Caco-2 (cell line): ENCODE measurements around the gene MEF2C. TPM values are rescaled to one million over a fixed set of nuclear protein-coding genes. Genes with fewer than 3 reads are reported as not detected.

Experiments
- BruUV-seq: library from RNA; stranded (reverse); fragments of 400-500 nt; replicated peaks from 2 replicates; lab custom pipeline; 2021; lab: Mats Ljungman, UMichigan
- CTCF ChIA-PET: fragments of 300-600 bp; sonication (Branson Sonifier 250); formaldehyde crosslinking; loops from one replicate; lab custom pipeline; 2022; ENCODE audit warnings: antibody characterized with exemption; lab: Charles Lee
- POLR2A ChIA-PET: fragments of 300-600 bp; sonication (Branson Sonifier 250); formaldehyde crosslinking; loops from one replicate; lab custom pipeline; 2022; ENCODE audit warnings: antibody characterized with exemption; lab: Charles Lee
- DNase-seq, 2 experiments: peaks; one replicate each; pipeline versions ENCODE4 v3.0.0 to v3.0.0-alpha.2; 2020 to 2022
- H3K27me3 ChIP-seq: replicated peaks from 2 replicates; pipeline ENCODE4 v1.6.0; 2011; ENCODE audit warnings: low read length; ENCODE audit not compliant: control insufficient read depth, insufficient read depth
- H3K36me3 ChIP-seq: 2 replicates; pipeline ENCODE4 v1.5.1; 2011; ENCODE audit warnings: low read length; ENCODE audit not compliant: control insufficient read depth, insufficient read depth
- H3K4me1 ChIP-seq: fragments of 250-450 bp; sonication (Bioruptor Pico); 2 replicates; pipeline ENCODE4 v1.5.1; 2020; ENCODE audit warnings: mild to moderate bottlenecking
- H3K4me3 ChIP-seq: 2 replicates; pipeline ENCODE4 v1.5.1; 2011; ENCODE audit warnings: low read depth, mild to moderate bottlenecking, control low read depth, low read length
- H3K9me3 ChIP-seq: fragments of 250-450 bp; sonication (Bioruptor Pico); 2 replicates; pipeline ENCODE4 v1.5.1; 2020; ENCODE audit warnings: mild to moderate bottlenecking, moderate library complexity
- H3K27ac Mint-ChIP-seq: one replicate; pipeline ENCODE4 v1.8.0; 2022; ENCODE audit warnings: mixed read lengths; ENCODE audit not compliant: unreplicated experiment
- H3K27me3 Mint-ChIP-seq: one replicate; pipeline ENCODE4 v1.8.0; 2022; ENCODE audit warnings: mixed read lengths; ENCODE audit not compliant: insufficient read depth, unreplicated experiment
- H3K36me3 Mint-ChIP-seq: one replicate; pipeline ENCODE4 v1.8.0; 2022; ENCODE audit warnings: mild to moderate bottlenecking, mixed read lengths; ENCODE audit not compliant: insufficient read depth, unreplicated experiment
- H3K4me1 Mint-ChIP-seq: one replicate; pipeline ENCODE4 v1.8.0; 2022; ENCODE audit warnings: low read depth, mixed read lengths; ENCODE audit not compliant: unreplicated experiment
- H3K4me3 Mint-ChIP-seq: one replicate; pipeline ENCODE4 v1.8.0; 2022; ENCODE audit warnings: mild to moderate bottlenecking, moderate library complexity, mixed read lengths; ENCODE audit not compliant: unreplicated experiment
- H3K9me3 Mint-ChIP-seq: one replicate; pipeline ENCODE4 v1.8.0; 2022; ENCODE audit warnings: mixed read lengths; ENCODE audit not compliant: unreplicated experiment
- CTCF ChIP-seq, 2 experiments: fragments of 200-600 bp in 1 of 2; IDR thresholded peaks; 1 replicate in 1 of 2; 2 replicates in 1 of 2; pipeline versions ENCODE4 v1.5.1 to v1.8.0; 2011 to 2022; ENCODE audit warnings: antibody characterized with exemption in 1 of 2, control low read depth in 1 of 2, inconsistent platforms in 1 of 2, low read depth in 1 of 2, low read length in 1 of 2, mild to moderate bottlenecking in 1 of 2, moderate library complexity in 1 of 2; ENCODE audit not compliant: insufficient read depth in 1 of 2, severe bottlenecking in 1 of 2, unreplicated experiment in 1 of 2
- intact Hi-C: fragments of 100-400 bp; cut with micrococcal nuclease; formaldehyde crosslinking; loops from one replicate; pipeline ENCODE4 v1.10.0; 2022; ENCODE audit not compliant: unreplicated experiment
- total RNA-seq: library from RNA; stranded (reverse); gene quantifications from 2 replicates; pipeline ENCODE4 v1.2.3, GENCODE V29; 2022

Gene MEF2C
- total RNA-seq, 1 experiment from 2014 or later, result 1.5 TPM

- H3K36me3 Mint-ChIP-seq, result no peaks in the 10 kb centered on the region
- BruUV-seq, result no TSS peak
- H3K4me3 Mint-ChIP-seq, result no peak overlapping the region
- intact Hi-C loops, result no loop called here
- H3K4me3 ChIP-seq, result no peak overlapping the region
- ChIA-PET POLR2A (no interaction called here), CTCF (no interaction called here)
- H3K4me1 Mint-ChIP-seq, result no peaks in the 10 kb centered on the region
- no peaks in the 10 kb centered on the region for H3K9me3 Mint-ChIP-seq
- no peaks in the 10 kb centered on the region for H3K9me3 ChIP-seq
- H3K27me3 Mint-ChIP-seq, result no peaks in the 10 kb centered on the region
- peaks cover 11% of the 10 kb centered on the region for H3K4me1 ChIP-seq
- H3K27ac Mint-ChIP-seq, result no peak overlapping the region
- no peak for DNase-seq
- H3K36me3 ChIP-seq, result no peaks in the 10 kb centered on the region
- peaks cover 1% of the 10 kb centered on the region; the same call in 1 of the 2 replicates for H3K27me3 ChIP-seq
- TF ChIP-seq CTCF (IDR thresholded peaks at IDR 0.05; ENCODE audit: insufficient read depth in 1 of 2, low read depth in 1 of 2, low read length in 1 of 2, severe bottlenecking in 1 of 2, unreplicated experiment in 1 of 2), result no peak
Measured at GRCh38 chr5:88889189-88890069, 6.4 kb upstream of the MEF2C start.

GRCh38 chr5:88888848-88889188, 5.8 kb upstream of the MEF2C start:
- Mint-ChIP-seq H3K36me3 (no peaks in the 10 kb centered on the region), H3K4me1 (no peaks in the 10 kb centered on the region), H3K27ac (no peak overlapping the region), H3K27me3 (no peaks in the 10 kb centered on the region), H3K4me3 (no peak overlapping the region), H3K9me3 (no peaks in the 10 kb centered on the region)
- no peak for DNase-seq
- CTCF ChIA-PET, result no interaction called here
- H3K36me3 ChIP-seq, result no peaks in the 10 kb centered on the region
- no peak for TF ChIP-seq CTCF (IDR thresholded peaks at IDR 0.05; ENCODE audit: insufficient read depth in 1 of 2, low read depth in 1 of 2, low read length in 1 of 2, severe bottlenecking in 1 of 2, unreplicated experiment in 1 of 2)
- POLR2A ChIA-PET, result no interaction called here
- H3K4me3 ChIP-seq, result no peak overlapping the region
- BruUV-seq, result no TSS peak
- H3K9me3 ChIP-seq, result no peaks in the 10 kb centered on the region
- intact Hi-C loops, result no loop called here
- H3K27me3 ChIP-seq, result peaks cover 1% of the 10 kb centered on the region; the same call in 1 of the 2 replicates
- peaks cover 11% of the 10 kb centered on the region for H3K4me1 ChIP-seq

GRCh38 chr5:88888291-88888690, 5.3 kb upstream of the MEF2C start:
- no peak overlapping the region for H3K4me3 Mint-ChIP-seq
- H3K27me3 Mint-ChIP-seq, result no peaks in the 10 kb centered on the region
- H3K4me3 ChIP-seq, result no peak overlapping the region
- no peaks in the 10 kb centered on the region for H3K9me3 ChIP-seq
- no TSS peak for BruUV-seq
- H3K36me3 Mint-ChIP-seq, result no peaks in the 10 kb centered on the region
- no peaks in the 10 kb centered on the region for H3K4me1 Mint-ChIP-seq
- CTCF ChIA-PET, result no interaction called here
- H3K4me1 ChIP-seq, result peaks cover 11% of the 10 kb centered on the region
- intact Hi-C loops, result no loop called here
- POLR2A ChIA-PET, result no interaction called here
- H3K9me3 Mint-ChIP-seq, result no peaks in the 10 kb centered on the region
- H3K27me3 ChIP-seq, result peaks cover 1% of the 10 kb centered on the region; the same call in 1 of the 2 replicates
- TF ChIP-seq CTCF (IDR thresholded peaks at IDR 0.05; ENCODE audit: insufficient read depth in 1 of 2, low read depth in 1 of 2, low read length in 1 of 2, severe bottlenecking in 1 of 2, unreplicated experiment in 1 of 2), result no peak
- H3K27ac Mint-ChIP-seq, result no peak overlapping the region
- H3K36me3 ChIP-seq, result no peaks in the 10 kb centered on the region
- DNase-seq, result no peak
